ENCODE results near the gene SPATA6L. TPM values are rescaled to one million over a fixed set of nuclear protein-coding genes. Genes with fewer than 3 reads are reported as not detected.

Gene SPATA6L
- polyA plus RNA-seq, 1 of the 3 experiments (the other 2 are of a cell fraction), result 0.44 TPM

- TF ChIP-seq PBX3 (IDR thresholded peaks at IDR 0.05), result no peak
- no peak for TF ChIP-seq CTCF (IDR thresholded peaks at IDR 0.05)
Observed at GRCh38 chr9:4590430-4591122, 75.7 kb downstream of the SPATA6L start (continued).

DNA sequence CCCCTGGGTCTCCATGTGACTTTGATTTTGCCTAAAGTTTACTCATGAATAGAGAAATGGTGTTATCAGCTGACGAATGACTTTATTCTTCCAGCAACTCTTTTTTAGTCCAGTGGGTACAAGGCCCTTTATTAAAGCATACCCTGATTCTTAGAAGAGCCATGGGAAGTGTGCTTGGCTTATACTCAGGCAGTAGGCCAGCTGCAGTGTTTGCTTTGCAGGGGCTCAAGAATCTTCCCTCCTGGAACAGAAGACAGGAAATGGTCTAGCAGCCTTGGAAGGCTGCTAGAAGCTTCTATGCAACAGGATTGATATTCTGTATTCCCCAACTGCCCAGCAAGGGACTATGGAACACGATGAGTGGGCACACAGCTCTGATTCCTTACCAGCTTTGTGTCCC lies 77.6 kb downstream of the SPATA6L start:
- Histone ChIP-seq H3K36me3 (replicated peaks in 1 of 2; ENCODE audit: control insufficient read depth in 1 of 2, insufficient read depth in 2 of 2, low read length in 1 of 2) (no peaks in the 10 kb centered on the region), H3K79me2 (ENCODE audit: insufficient read depth) (no peaks in the 10 kb centered on the region), H3K27me3 (ENCODE audit: insufficient read depth) (no peaks in the 10 kb centered on the region), H3K9ac (no peak overlapping the region), H3K4me2 (no peak overlapping the region), H3K4me3 (ENCODE audit: low read depth in 2 of 2, low read length in 1 of 2) (no peak overlapping the region), H4K20me1 (ENCODE audit: insufficient read depth) (no peaks in the 10 kb centered on the region), H3F3A (replicated peaks; ENCODE audit: insufficient read depth) (no peaks in the 10 kb centered on the region), H3K9me3 (no peaks in the 10 kb centered on the region), H3K27ac (ENCODE audit: low read depth in 2 of 2, low read length in 1 of 2) (no peak overlapping the region), H3K4me1 (ENCODE audit: control insufficient read depth in 1 of 2, insufficient read depth in 2 of 2, low read depth in 1 of 2, low read length in 1 of 2) (no peaks in the 10 kb centered on the region), H2AFZ (ENCODE audit: low read depth) (no peak overlapping the region), H3K9me2 (no peaks in the 10 kb centered on the region)
- POLR2A ChIA-PET, result no interaction called here
- CTCF ChIA-PET, result interaction anchor here (0.7 to 3.0 kb wide), 2 partner anchors 16 to 72 kb away, joined by 3 to 20 read pairs; no protein-coding TSS in a partner anchor
- DNase-seq, result no peak
- TF ChIP-seq EP300 (IDR thresholded peaks at IDR 0.05; ENCODE audit: borderline replicate concordance in 1 of 2, low read depth in 1 of 2, low read length in 1 of 2) (no peak), PBX3 (IDR thresholded peaks at IDR 0.05) (no peak), CTCF (IDR thresholded peaks at IDR 0.05) (no peak), CHD2 (IDR thresholded peaks at IDR 0.05; ENCODE audit: low read length, partially characterized antibody) (no peak), EZH2phosphoT487 (IDR thresholded peaks at IDR 0.05; ENCODE audit: borderline replicate concordance, low read depth) (no peak), RXRA (IDR thresholded peaks at IDR 0.05; ENCODE audit: borderline replicate concordance, low read depth) (no peak), TAF1 (IDR thresholded peaks at IDR 0.05; ENCODE audit: borderline replicate concordance, low read depth, low read length) (no peak), RFX5 (IDR thresholded peaks at IDR 0.05; ENCODE audit: low read length) (no peak), SIN3A (IDR thresholded peaks at IDR 0.05; ENCODE audit: borderline replicate concordance, low read depth, low read length) (no peak), NFIC (IDR thresholded peaks at IDR 0.05; ENCODE audit: borderline replicate concordance) (no peak), GABPA (IDR thresholded peaks at IDR 0.05; ENCODE audit: low read depth) (no peak)
- TF ChIP-seq, protein P1, sequence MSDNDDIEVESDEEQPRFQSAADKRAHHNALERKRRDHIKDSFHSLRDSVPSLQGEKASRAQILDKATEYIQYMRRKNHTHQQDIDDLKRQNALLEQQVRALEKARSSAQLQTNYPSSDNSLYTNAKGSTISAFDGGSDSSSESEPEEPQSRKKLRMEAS (IDR thresholded peaks at IDR 0.05; ENCODE audit: low read depth), result no peak
- TF ChIP-seq, protein P2, sequence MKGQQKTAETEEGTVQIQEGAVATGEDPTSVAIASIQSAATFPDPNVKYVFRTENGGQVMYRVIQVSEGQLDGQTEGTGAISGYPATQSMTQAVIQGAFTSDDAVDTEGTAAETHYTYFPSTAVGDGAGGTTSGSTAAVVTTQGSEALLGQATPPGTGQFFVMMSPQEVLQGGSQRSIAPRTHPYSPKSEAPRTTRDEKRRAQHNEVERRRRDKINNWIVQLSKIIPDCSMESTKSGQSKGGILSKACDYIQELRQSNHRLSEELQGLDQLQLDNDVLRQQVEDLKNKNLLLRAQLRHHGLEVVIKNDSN (IDR thresholded peaks at IDR 0.05; ENCODE audit: borderline replicate concordance, low read depth), result no peak
- WGBS (ENCODE audit: low lambda C conversion rate), result 38% methylated on average over 2 of the region's 2 CpGs

All from SK-N-SH (cell line).